HepG2 (cell line): ENCODE data around the gene BEST2. TPM values are rescaled to one million over a fixed set of nuclear protein-coding genes. Genes with fewer than 3 reads are reported as not detected.

ENCODE experiments used
- ARID2 ChIP-seq: sonication (generic); formaldehyde crosslinking; IDR thresholded peaks from 2 replicates; pipeline ENCODE4 v1.8.1; 2022; ENCODE audit warnings: mild to moderate bottlenecking, missing genetic modification reagents, borderline replicate concordance
- DNMT1 ChIP-seq: sonication (generic); formaldehyde crosslinking; IDR thresholded peaks from 2 replicates; pipeline ENCODE4 v1.5.1; 2020; ENCODE audit warnings: mild to moderate bottlenecking, missing genetic modification reagents
- JUNB ChIP-seq: sonication (generic); formaldehyde crosslinking; IDR thresholded peaks from 2 replicates; pipeline ENCODE4 v1.8.0; 2022; ENCODE audit warnings: missing genetic modification reagents, mild to moderate bottlenecking, borderline replicate concordance
- PATZ1 ChIP-seq: sonication (generic); formaldehyde crosslinking; IDR thresholded peaks from 2 replicates; pipeline ENCODE4 v1.4.0; 2020; ENCODE audit warnings: missing genetic modification reagents
- RBM39 ChIP-seq: fragments of 200-400 bp; formaldehyde crosslinking; IDR thresholded peaks from one replicate; pipeline ENCODE4 v1.6.1; 2018; ENCODE audit warnings: antibody characterized with exemption, mild to moderate bottlenecking, low read depth, low read length; ENCODE audit not compliant: poor library complexity, severe bottlenecking
- SKIL ChIP-seq: sonication (generic); formaldehyde crosslinking; IDR thresholded peaks from 2 replicates; pipeline ENCODE4 v1.8.0; 2022; ENCODE audit warnings: missing genetic modification reagents, mild to moderate bottlenecking, moderate library complexity, borderline replicate concordance
- TFDP1 ChIP-seq: IDR thresholded peaks from 2 replicates; pipeline ENCODE4 v1.6.1; 2016; ENCODE audit warnings: missing compliant biosample characterization, missing genetic modification reagents, borderline replicate concordance
- TOE1 ChIP-seq: sonication (generic); formaldehyde crosslinking; IDR thresholded peaks from 2 replicates; pipeline ENCODE4 v1.4.0; 2020; ENCODE audit warnings: mild to moderate bottlenecking, missing genetic modification reagents
- TRIM24 ChIP-seq: sonication (generic); formaldehyde crosslinking; IDR thresholded peaks from 2 replicates; pipeline ENCODE4 v1.8.0; 2022; ENCODE audit warnings: mild to moderate bottlenecking, missing genetic modification reagents
- ZBTB7A ChIP-seq: sonication (generic); formaldehyde crosslinking; IDR thresholded peaks from 2 replicates; pipeline ENCODE4 v1.8.0; 2022; ENCODE audit warnings: mild to moderate bottlenecking, missing genetic modification reagents
- ZC3H4 ChIP-seq: sonication (generic); formaldehyde crosslinking; IDR thresholded peaks from 2 replicates; pipeline ENCODE4 v1.4.0; 2020; ENCODE audit warnings: missing genetic modification reagents, borderline replicate concordance
- ZMYM2 ChIP-seq: sonication (generic); formaldehyde crosslinking; IDR thresholded peaks from 2 replicates; pipeline ENCODE4 v1.8.0; 2022; ENCODE audit warnings: mild to moderate bottlenecking, missing genetic modification reagents
- ZNF18 ChIP-seq: sonication (generic); formaldehyde crosslinking; IDR thresholded peaks from 2 replicates; pipeline ENCODE4 v1.8.0; 2022; ENCODE audit warnings: mild to moderate bottlenecking, missing genetic modification reagents; ENCODE audit not compliant: insufficient replicate concordance
- ZNF234 ChIP-seq: sonication (generic); formaldehyde crosslinking; conservative IDR thresholded peaks from 2 replicates; pipeline ENCODE4 v1.5.1; 2020; ENCODE audit warnings: mild to moderate bottlenecking, missing genetic modification reagents
- ZNF333 ChIP-seq: sonication (generic); formaldehyde crosslinking; IDR thresholded peaks from 2 replicates; pipeline ENCODE4 v1.4.0; 2020; ENCODE audit warnings: mild to moderate bottlenecking, missing genetic modification reagents, borderline replicate concordance
- ZNF432 ChIP-seq: sonication (generic); formaldehyde crosslinking; IDR thresholded peaks from 2 replicates; pipeline ENCODE4 v1.5.0; 2020; ENCODE audit warnings: missing genetic modification reagents, mild to moderate bottlenecking, borderline replicate concordance
- ZNF446 ChIP-seq: sonication (generic); formaldehyde crosslinking; IDR thresholded peaks from 2 replicates; pipeline ENCODE4 v1.5.0; 2020; ENCODE audit warnings: mild to moderate bottlenecking, missing genetic modification reagents
- ZNF572 ChIP-seq: sonication (generic); formaldehyde crosslinking; IDR thresholded peaks from 2 replicates; pipeline ENCODE4 v1.5.1; 2020; ENCODE audit warnings: mild to moderate bottlenecking, missing genetic modification reagents
- ZNF784 ChIP-seq: sonication (generic); formaldehyde crosslinking; IDR thresholded peaks from 2 replicates; pipeline ENCODE4 v1.5.1; 2020; ENCODE audit warnings: missing genetic modification reagents, mild to moderate bottlenecking, borderline replicate concordance
- ZNF841 ChIP-seq: sonication (generic); formaldehyde crosslinking; IDR thresholded peaks from 2 replicates; pipeline ENCODE4 v1.8.1; 2023; ENCODE audit warnings: missing genetic modification reagents, borderline replicate concordance
- polyA plus RNA-seq, 8 experiments: library from polyadenylated mRNA; depleted of rRNA in 3 of 8; stranded (reverse) in 7 of 8; unstranded in 1 of 8; fragments of >200 nt; fragmentation: Illumina TruSeq in 4 of 8; extraction: Trizol in 4 of 8; gene quantifications; 2 replicates each; pipeline versions ENCODE4 v1.2.1 to v1.2.3, GENCODE V29; 2011 to 2016; ENCODE audit warnings: low read depth in 4 of 8, missing spikeins in 1 of 8, mixed read lengths in 1 of 8; ENCODE audit not compliant: insufficient read depth in 1 of 8
- total RNA-seq, 5 experiments: library from RNA; depleted of rRNA; stranded (reverse); fragments of >200 nt; fragmentation: Illumina TruSeq; extraction: Trizol; gene quantifications; 2 replicates each; pipeline ENCODE4 v1.2.3, GENCODE V29; 2016; ENCODE audit warnings: low read depth in 1 of 5

The BEST2 gene
- total and polyA plus RNA-seq, 2 of the 13 experiments (the other 11 are each of a cell fraction or from before 2014, with no cell fraction given): not detected

- TF ChIP-seq TFDP1 (CRISPR knock-in tag) (peak; percentile 70; the same call in 1 of the 2 replicates), ZNF841 (CRISPR knock-in tag) (no peak; the same call in 1 of the 2 replicates), ZBTB7A (CRISPR knock-in tag) (peak; percentile 35), ZC3H4 (CRISPR knock-in tag) (no peak), ZNF446 (CRISPR knock-in tag) (peak; percentile 89), DNMT1 (CRISPR knock-in tag) (peak; percentile 54; the same call in 1 of the 2 replicates), ZNF572 (CRISPR knock-in tag) (peak; percentile 96), PATZ1 (CRISPR knock-in tag) (peak; percentile 44), ZNF432 (CRISPR knock-in tag) (no peak), ZNF234 (CRISPR knock-in tag) (no peak), SKIL (CRISPR knock-in tag) (peak; percentile 62; the same call in 1 of the 2 replicates), TRIM24 (CRISPR knock-in tag) (no peak), ARID2 (no peak; the same call in 1 of the 2 replicates), JUNB (no peak), RBM39 (no peak), ZNF784 (CRISPR knock-in tag) (peak; percentile 91; the same call in 1 of the 2 replicates), TOE1 (CRISPR knock-in tag) (no peak), ZNF18 (peak; percentile 65), ZMYM2 (CRISPR knock-in tag) (peak; percentile 56), ZNF333 (CRISPR knock-in tag) (no peak)
Observed at GRCh38 chr19:12801466-12802266, 50.1 kb downstream of the BEST2 start, which contains the start of the genes PRDX2 and THSD8 (continued).
